H9 (cell line): ENCODE results near the gene HECW1. TPM values are rescaled to one million over a fixed set of nuclear protein-coding genes. Genes with fewer than 3 reads are reported as not detected.

ENCODE experiments used
- DNase-seq: peaks from one replicate; pipeline ENCODE4 v3.0.0-alpha.2; 2017
- H2AFZ ChIP-seq: one replicate; pipeline ENCODE4 v1.6.1; 2013; ENCODE audit warnings: mild to moderate bottlenecking, low read length, control low read depth, moderate library complexity
- H2AK5ac ChIP-seq: 2 replicates; pipeline ENCODE4 v1.6.1; 2013; ENCODE audit warnings: low read length, control low read depth, mixed read lengths; ENCODE audit not compliant: insufficient read length
- H2BK120ac ChIP-seq: one replicate; pipeline ENCODE4 v1.6.1; 2013; ENCODE audit warnings: low read depth, mild to moderate bottlenecking, low read length, control low read depth, inconsistent platforms; ENCODE audit not compliant: poor library complexity, severe bottlenecking
- H2BK12ac ChIP-seq: 2 replicates; pipeline ENCODE4 v1.6.1; 2013; ENCODE audit warnings: low read length, control low read depth, mixed read lengths, low read depth; ENCODE audit not compliant: insufficient read length
- H2BK15ac ChIP-seq: 2 replicates; pipeline ENCODE4 v1.6.1; 2013; ENCODE audit warnings: low read depth, low read length, control low read depth
- H2BK20ac ChIP-seq: one replicate; pipeline ENCODE4 v1.6.1; 2013; ENCODE audit warnings: low read depth, mild to moderate bottlenecking, low read length, control low read depth, inconsistent platforms; ENCODE audit not compliant: poor library complexity, severe bottlenecking
- H2BK5ac ChIP-seq: 2 replicates; pipeline ENCODE4 v1.6.1; 2013; ENCODE audit warnings: low read length, control low read depth, mixed read lengths; ENCODE audit not compliant: insufficient read length
- H3K14ac ChIP-seq: 2 replicates; pipeline ENCODE4 v1.6.1; 2013; ENCODE audit warnings: low read length, control low read depth; ENCODE audit not compliant: insufficient read depth
- H3K18ac ChIP-seq: 2 replicates; pipeline ENCODE4 v1.6.1; 2013; ENCODE audit warnings: low read depth, mild to moderate bottlenecking, mixed read lengths, low read length, control low read depth; ENCODE audit not compliant: insufficient read length
- H3K23ac ChIP-seq: 2 replicates; pipeline ENCODE4 v1.6.1; 2013; ENCODE audit warnings: low read length, control low read depth, mixed read lengths, low read depth; ENCODE audit not compliant: insufficient read length
- H3K23me2 ChIP-seq: 2 replicates; pipeline ENCODE4 v1.6.1; 2013; ENCODE audit warnings: low read depth, mild to moderate bottlenecking, mixed read lengths, low read length, control low read depth; ENCODE audit not compliant: insufficient read length, poor library complexity, severe bottlenecking
- H3K27ac ChIP-seq: 2 replicates; pipeline ENCODE4 v1.5.1; 2013; ENCODE audit warnings: low read length, control low read depth, mixed read lengths, low read depth; ENCODE audit not compliant: insufficient read length
- H3K27me3 ChIP-seq: 2 replicates; pipeline ENCODE4 v1.6.1; 2013; ENCODE audit warnings: low read length, control low read depth, inconsistent platforms; ENCODE audit not compliant: insufficient read depth
- H3K4ac ChIP-seq: 2 replicates; pipeline ENCODE4 v1.6.1; 2013; ENCODE audit warnings: low read depth, mild to moderate bottlenecking, control low read depth, inconsistent platforms, low read length, moderate library complexity
- H3K4me1 ChIP-seq: 2 replicates; pipeline ENCODE4 v1.6.1; 2013; ENCODE audit warnings: low read length, control low read depth, inconsistent platforms; ENCODE audit not compliant: insufficient read depth
- H3K4me2 ChIP-seq: 2 replicates; pipeline ENCODE4 v1.6.1; 2013; ENCODE audit warnings: low read length, control low read depth, mixed read lengths; ENCODE audit not compliant: insufficient read length, insufficient read depth
- H3K56ac ChIP-seq: 2 replicates; pipeline ENCODE4 v1.6.1; 2013; ENCODE audit warnings: low read depth, mild to moderate bottlenecking, mixed read lengths, low read length, control low read depth; ENCODE audit not compliant: insufficient read length
- H3K79me1 ChIP-seq: 2 replicates; pipeline ENCODE4 v1.6.1; 2013; ENCODE audit warnings: low read depth, mild to moderate bottlenecking, moderate library complexity, low read length, control low read depth, inconsistent platforms; ENCODE audit not compliant: insufficient read depth, poor library complexity, severe bottlenecking
- H3K79me2 ChIP-seq: 2 replicates; pipeline ENCODE4 v1.6.1; 2013; ENCODE audit warnings: low read length, control low read depth, inconsistent platforms; ENCODE audit not compliant: insufficient read depth
- H3K9ac ChIP-seq: 2 replicates; pipeline ENCODE4 v1.6.1; 2013; ENCODE audit warnings: low read length, control low read depth, mixed read lengths; ENCODE audit not compliant: insufficient read length; ENCODE audit errors: extremely low read depth
- H3K9me3 ChIP-seq: one replicate; pipeline ENCODE4 v1.6.1; 2013; ENCODE audit warnings: low read depth, low read length, inconsistent platforms; ENCODE audit not compliant: control insufficient read depth
- H3T11ph ChIP-seq: one replicate; pipeline ENCODE4 v1.6.1; 2013; ENCODE audit warnings: mild to moderate bottlenecking, low read length, control low read depth, inconsistent platforms
- H4K20me1 ChIP-seq: one replicate; pipeline ENCODE4 v1.6.1; 2013; ENCODE audit not compliant: control insufficient read depth, insufficient read length, insufficient read depth
- H4K5ac ChIP-seq: 2 replicates; pipeline ENCODE4 v1.6.1; 2013; ENCODE audit warnings: low read depth, mild to moderate bottlenecking, mixed read lengths, low read length, control low read depth; ENCODE audit not compliant: insufficient read length
- H4K8ac ChIP-seq: replicated peaks from 2 replicates; pipeline ENCODE4 v1.6.1; 2013; ENCODE audit warnings: low read length, control low read depth, mixed read lengths, low read depth; ENCODE audit not compliant: insufficient read length
- H4K91ac ChIP-seq: 2 replicates; pipeline ENCODE4 v1.6.1; 2013; ENCODE audit warnings: low read depth, mild to moderate bottlenecking, moderate library complexity, mixed read lengths, low read length, control low read depth; ENCODE audit not compliant: insufficient read length
- H3K27ac Mint-ChIP-seq, 3 experiments: 2 replicates in 2 of 3; 3 replicates in 1 of 3; pipeline ENCODE4 v1.8.0; 2020 to 2021; ENCODE audit warnings: mixed read lengths in 3 of 3, mild to moderate bottlenecking in 1 of 3, moderate library complexity in 1 of 3
- H3K27me3 Mint-ChIP-seq: 2 replicates; pipeline ENCODE4 v1.8.0; 2021; ENCODE audit warnings: low read depth, mild to moderate bottlenecking, moderate library complexity, mixed read lengths
- H3K36me3 Mint-ChIP-seq, 3 experiments: 2 replicates in 2 of 3; 3 replicates in 1 of 3; pipeline ENCODE4 v1.8.0; 2020 to 2021; ENCODE audit warnings: low read depth in 3 of 3, mixed read lengths in 3 of 3; ENCODE audit not compliant: insufficient read depth in 1 of 3
- H3K4me1 Mint-ChIP-seq, 2 experiments: 2 replicates each; pipeline ENCODE4 v1.8.0; 2020; ENCODE audit warnings: mixed read lengths in 2 of 2
- H3K4me3 Mint-ChIP-seq, 2 experiments: 2 replicates in 1 of 2; 3 replicates in 1 of 2; pipeline ENCODE4 v1.8.0; 2020 to 2021; ENCODE audit warnings: mild to moderate bottlenecking in 2 of 2, mixed read lengths in 2 of 2, moderate library complexity in 1 of 2
- H3K9me3 Mint-ChIP-seq, 2 experiments: 2 replicates in 1 of 2; 3 replicates in 1 of 2; pipeline ENCODE4 v1.8.0; 2020; ENCODE audit warnings: mild to moderate bottlenecking in 2 of 2, mixed read lengths in 2 of 2, moderate library complexity in 1 of 2
- CTCF ChIP-seq: fragments of 200-600 bp; sonication (generic); conservative IDR thresholded peaks from 3 replicates; pipeline ENCODE4 v1.8.0; 2021; ENCODE audit warnings: antibody characterized with exemption, mild to moderate bottlenecking
- WGBS: extraction: QIAGEN DNeasy Blood & Tissue Kit; methylation state at CpG from one replicate; pipeline ENCODE4 v1.1.7; 2013; ENCODE audit warnings: missing lambda C conversion rate, low lambda C conversion rate, mixed read lengths; ENCODE audit not compliant: insufficient read length; ENCODE audit errors: extremely low coverage; 5-methylcytosine and 5-hydroxymethylcytosine counted together
- total RNA-seq: library from RNA; stranded (reverse); gene quantifications from 2 replicates; pipeline ENCODE4 v1.2.1, GENCODE V29; 2021

The HECW1 gene
- total RNA-seq, 1 experiment from 2014 or later, result 5.0 TPM

GRCh38 chr7:43071604-43072003 is 40.8 kb upstream of the HECW1 start:
- H3K27ac Mint-ChIP-seq, result peak overlapping the region in 1 of 3 experiments; percentile 63; a peak in 1 of 7 replicates
- no peaks in the 10 kb centered on the region for H3K9me3 Mint-ChIP-seq
- H3K27me3 Mint-ChIP-seq, result no peaks in the 10 kb centered on the region; the same call in 1 of the 2 replicates
- no peaks in the 10 kb centered on the region for H3K23me2 ChIP-seq
- no peak overlapping the region for H2BK5ac ChIP-seq
- H3T11ph ChIP-seq, result no peak overlapping the region
- H3K79me2 ChIP-seq, result no peaks in the 10 kb centered on the region
- no peak overlapping the region for H2BK120ac ChIP-seq
- H2BK15ac ChIP-seq, result no peak overlapping the region
- H3K23ac ChIP-seq, result no peak overlapping the region
- no peak overlapping the region for H3K56ac ChIP-seq
- peak; percentile 91 for DNase-seq
- H3K14ac ChIP-seq, result no peak overlapping the region
- H4K91ac ChIP-seq, result no peak overlapping the region
- no peak overlapping the region for H4K8ac ChIP-seq
- H2AFZ ChIP-seq, result no peak overlapping the region
- no peak overlapping the region for H3K18ac ChIP-seq
- H4K5ac ChIP-seq, result no peak overlapping the region
- no peak overlapping the region for H3K4me3 Mint-ChIP-seq
- no peaks in the 10 kb centered on the region for H3K79me1 ChIP-seq
- H3K4me1 ChIP-seq, result no peaks in the 10 kb centered on the region
- H3K36me3 Mint-ChIP-seq, result no peaks in the 10 kb centered on the region
- no peak overlapping the region for H2AK5ac ChIP-seq
- H2BK12ac ChIP-seq, result no peak overlapping the region
- no peaks in the 10 kb centered on the region for H3K9me3 ChIP-seq
- H3K27me3 ChIP-seq, result no peaks in the 10 kb centered on the region
- TF ChIP-seq CTCF, result peak; percentile 94
- H3K4me2 ChIP-seq, result no peak overlapping the region
- no peak overlapping the region for H2BK20ac ChIP-seq
- WGBS, result no CpG with 5 or more reads among the region's 7 CpGs
- no peak overlapping the region for H3K4ac ChIP-seq
- no peak overlapping the region for H3K27ac ChIP-seq
- H3K4me1 Mint-ChIP-seq, result peaks cover 12 to 17% of the 10 kb centered on the region in 2 experiments
- no peaks in the 10 kb centered on the region for H4K20me1 ChIP-seq
- no peak overlapping the region for H3K9ac ChIP-seq
